LNCaP clone FGC (cell line): ENCODE measurements around the gene SH3D19.

Experiments used
- DNase-seq: peaks from one replicate; pipeline ENCODE4 v3.0.0-alpha.2; 2011; ENCODE audit warnings: low read depth
- H3K4me3 ChIP-seq: 2 replicates; pipeline ENCODE4 v1.5.1; 2011; ENCODE audit warnings: mild to moderate bottlenecking, low read depth, low read length, control low read depth
- CTCF ChIP-seq: IDR thresholded peaks from 2 replicates; pipeline ENCODE4 v1.5.1; 2012; ENCODE audit warnings: mild to moderate bottlenecking; ENCODE audit not compliant: control insufficient read depth, insufficient read depth; ENCODE audit errors: extremely low read depth

SH3D19 gene

GRCh38 chr4:151173871-151174270, 151.5 kb downstream of the SH3D19 start:
- TF ChIP-seq CTCF, result no peak
- DNase-seq, result peak; percentile 69
- no peak overlapping the region for H3K4me3 ChIP-seq

GRCh38 chr4:151169900-151170299, 155.5 kb downstream of the SH3D19 start:
- H3K4me3 ChIP-seq, result no peak overlapping the region

GRCh38 chr4:151169223-151169622, 156.2 kb downstream of the SH3D19 start:
- no peak for TF ChIP-seq CTCF
- DNase-seq, result no peak

More at GRCh38 chr4:151169900-151170299, 155.5 kb downstream of the SH3D19 start:
- no peak for DNase-seq
- no peak for TF ChIP-seq CTCF

GRCh38 chr4:151167561-151167960, 157.8 kb downstream of the SH3D19 start:
- TF ChIP-seq CTCF, result no peak
- no peak for DNase-seq
- H3K4me3 ChIP-seq, result no peak overlapping the region

More at GRCh38 chr4:151169223-151169622, 156.2 kb downstream of the SH3D19 start:
- no peak overlapping the region for H3K4me3 ChIP-seq

- no peak overlapping the region for H3K4me3 ChIP-seq
- DNase-seq, result no peak
- TF ChIP-seq CTCF, result no peak
Observed at GRCh38 chr4:151166636-151167035, 158.8 kb downstream of the SH3D19 start.

GRCh38 chr4:151165205-151166000, 160.0 kb downstream of the SH3D19 start:
- TF ChIP-seq CTCF, result no peak
- no peak for DNase-seq
- no peak overlapping the region for H3K4me3 ChIP-seq

GRCh38 chr4:151163855-151164254, 161.6 kb downstream of the SH3D19 start:
- no peak for TF ChIP-seq CTCF
- DNase-seq, result no peak
- H3K4me3 ChIP-seq, result no peak overlapping the region
